Stimulated activated CD8-positive, alpha-beta memory T cell treated with anti-CD3 and anti-CD28 coated beads, Interleukin-4, amount 100 ng/mL, for 24 hours (primary cell): ENCODE results near the gene CAT.

Source experiments
- DNase-seq: peaks from one replicate; pipeline ENCODE4 v3.0.0-alpha.2; 2020; ENCODE audit warnings: low read depth

Gene CAT

DNA sequence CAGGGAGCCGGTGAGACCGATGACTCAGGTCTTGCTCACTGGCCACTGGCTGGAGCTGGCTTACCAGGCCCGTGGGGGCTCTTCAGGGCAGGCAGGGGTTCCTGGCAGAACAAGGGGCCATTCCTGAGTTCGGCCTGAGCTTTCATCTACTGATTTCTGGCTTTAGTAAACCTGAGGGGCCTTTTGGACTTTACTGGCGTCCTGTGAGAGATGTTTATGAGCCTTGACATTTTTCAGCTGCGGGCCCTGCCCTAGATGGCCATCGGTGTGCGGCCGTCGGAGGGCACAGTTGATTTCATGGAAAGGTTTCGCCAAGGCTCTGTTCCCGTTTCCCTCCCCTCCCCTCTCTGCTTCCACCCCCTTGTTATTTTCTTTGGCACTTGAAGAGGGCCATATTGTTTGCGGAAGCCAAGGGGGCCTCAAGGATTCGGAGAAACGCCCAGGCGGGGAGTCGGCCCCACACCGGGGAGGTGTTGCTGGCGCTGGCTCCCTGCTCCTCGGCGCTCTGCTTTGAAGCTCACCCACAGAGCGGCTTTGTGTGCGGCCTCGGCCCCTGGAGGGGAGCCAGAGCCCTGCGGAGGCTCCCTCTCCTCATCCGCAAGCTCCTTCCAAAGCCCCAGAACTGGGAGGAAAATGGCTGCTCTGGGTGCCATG is 57.1 kb downstream of the CAT start:
- no peak for DNase-seq

- no peak for DNase-seq
Measured at GRCh38 chr11:34499719-34500500, 61.2 kb downstream of the CAT start.

- no peak for DNase-seq
Measured at GRCh38 chr11:34501500-34501899, 62.8 kb downstream of the CAT start.

- DNase-seq: no peak
Measured at GRCh38 chr11:34501949-34502348, 63.2 kb downstream of the CAT start.

GRCh38 chr11:34502949-34503348 is 64.2 kb downstream of the CAT start:
- no peak for DNase-seq

- no peak for DNase-seq
Measured at GRCh38 chr11:34505874-34506273, 67.1 kb downstream of the CAT start.

GRCh38 chr11:34507156-34507555 is 68.4 kb downstream of the CAT start:
- no peak for DNase-seq

GRCh38 chr11:34507610-34508009 is 68.9 kb downstream of the CAT start:
- DNase-seq: no peak

DNA sequence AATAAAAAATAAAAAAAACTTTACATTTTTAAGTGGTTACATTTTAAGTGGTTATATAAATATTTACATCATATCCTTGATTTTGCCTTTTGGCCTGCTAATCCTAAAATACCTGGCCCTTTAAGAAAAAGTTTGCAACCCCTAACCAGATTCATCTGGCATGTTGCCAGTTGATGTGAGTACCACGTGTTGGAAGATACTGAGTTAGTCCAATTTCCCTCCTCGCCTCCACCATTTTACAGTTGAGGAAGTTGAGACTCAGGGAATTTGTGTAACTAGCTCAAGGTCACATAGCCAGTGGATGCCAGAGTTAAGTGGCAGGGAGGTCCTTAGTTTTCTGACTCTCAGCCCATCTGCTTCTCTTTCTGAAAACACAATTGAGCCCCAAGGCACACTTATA is 69.8 kb downstream of the CAT start:
- DNase-seq: no peak

DNA sequence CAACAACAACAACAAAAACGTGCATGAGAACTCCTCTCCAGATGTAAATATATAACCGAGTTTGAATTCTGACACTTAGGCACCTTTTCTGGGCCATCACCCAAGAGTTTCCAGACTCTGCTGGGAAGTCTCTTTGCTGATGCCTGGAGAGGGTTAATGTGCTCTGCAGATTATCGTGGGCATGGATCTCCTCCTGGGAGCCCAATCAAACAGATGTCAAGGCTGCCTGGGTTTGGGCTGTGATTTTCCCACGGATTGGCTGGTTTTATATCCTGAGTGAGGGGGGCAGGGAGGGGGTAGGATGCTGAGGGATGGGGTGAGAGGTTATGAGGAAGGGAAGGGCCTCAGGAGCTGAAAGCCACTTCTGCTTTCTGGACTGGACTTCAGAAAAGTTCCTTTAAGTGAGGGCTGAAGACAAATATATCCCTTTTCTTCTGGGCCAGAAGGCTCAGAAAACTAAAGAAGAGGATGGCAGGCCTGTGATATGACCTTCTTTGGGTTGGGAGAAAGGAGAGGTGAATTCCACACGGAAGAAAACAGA is 70.7 kb downstream of the CAT start:
- no peak for DNase-seq

DNA sequence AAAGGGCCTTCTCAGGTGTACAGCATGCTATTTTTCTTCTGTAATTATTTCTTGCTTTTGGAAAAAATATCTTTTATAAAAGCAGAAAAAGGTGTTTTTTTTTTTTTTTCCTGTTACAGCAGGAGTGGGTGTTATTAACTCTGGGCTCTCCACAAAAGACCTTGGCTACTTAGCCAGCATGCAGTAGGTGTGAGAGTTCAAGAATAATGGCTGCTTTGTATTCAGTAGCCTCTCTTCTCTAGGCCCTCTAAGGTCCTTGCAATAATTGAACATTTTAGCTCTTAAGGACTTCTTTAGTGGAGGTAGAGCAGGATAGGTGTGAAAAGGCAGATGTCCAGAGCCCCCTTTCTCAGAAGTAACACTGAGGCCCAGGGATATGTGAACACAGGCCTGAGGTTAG is 71.5 kb downstream of the CAT start:
- no peak for DNase-seq

- no peak for DNase-seq
Measured at GRCh38 chr11:34510673-34511072, 71.9 kb downstream of the CAT start.

GRCh38 chr11:34512840-34513681 is 74.3 kb downstream of the CAT start:
- DNase-seq: peak; percentile 37

DNA sequence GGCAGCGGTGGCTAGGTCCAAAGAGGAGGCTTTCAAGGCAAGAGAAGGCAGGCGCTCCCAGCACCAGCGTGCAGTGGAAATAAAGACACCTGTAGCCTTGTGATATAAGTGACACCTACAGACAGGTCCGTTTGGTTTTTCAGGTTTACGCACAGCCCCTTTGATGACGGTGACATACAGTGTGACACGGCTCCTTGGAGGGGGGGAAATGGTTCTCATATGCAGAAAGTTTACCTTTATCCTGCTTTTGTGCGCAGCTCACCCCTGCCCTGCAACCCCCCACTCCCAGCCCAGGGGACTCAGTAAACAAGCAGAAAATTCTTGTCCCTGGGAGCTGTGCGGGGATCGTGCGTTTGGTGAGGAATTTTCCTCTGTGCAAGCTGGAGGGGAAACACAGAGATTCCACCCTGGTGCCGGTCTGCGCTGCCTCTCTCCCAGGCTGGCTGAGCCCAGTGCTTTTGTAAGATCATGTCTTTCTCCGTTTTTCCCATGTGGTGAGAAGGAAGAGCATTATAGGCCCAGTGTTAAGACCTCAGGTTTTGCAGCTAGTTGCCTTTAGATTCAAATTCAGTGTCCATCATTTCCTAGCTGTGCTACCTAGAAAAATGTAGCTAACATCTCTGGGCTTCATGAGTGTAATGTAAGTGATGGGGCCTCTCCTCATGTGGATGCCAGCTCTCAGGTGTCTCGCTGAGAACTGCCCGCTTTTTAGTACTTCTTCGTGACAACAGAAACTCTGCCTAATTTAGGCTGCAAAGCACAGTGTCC is 75.1 kb downstream of the CAT start, which contains the start of gene ELF5:
Gene ELF5 (minus strand): TSS at position 113 of the 768 bp plus-strand sequence. CDS start 8,045 bp downstream, outside the sequence.
- DNase-seq: no peak

DNA sequence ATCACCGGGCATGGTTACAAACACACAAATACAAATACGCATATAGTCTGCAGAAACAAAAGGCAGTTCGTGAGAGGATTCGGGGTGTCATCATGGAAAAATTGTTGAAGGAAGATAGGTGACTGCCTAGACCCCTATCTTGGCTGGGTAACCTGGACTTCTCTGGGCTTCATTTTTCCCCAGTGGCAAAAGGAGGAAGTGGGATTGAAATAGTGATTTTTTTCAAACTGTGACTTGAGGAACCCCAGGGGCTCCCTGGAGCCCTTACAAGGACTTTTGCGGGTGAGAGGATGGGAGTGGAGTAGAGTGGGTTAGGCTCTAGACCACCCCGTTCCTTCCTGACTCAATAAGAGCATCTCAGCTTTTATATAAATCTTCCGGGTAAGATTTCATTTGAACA is 75.9 kb downstream of the CAT start:
- no peak for DNase-seq

- no peak for DNase-seq
Measured at GRCh38 chr11:34516247-34517040, 77.7 kb downstream of the CAT start.

GRCh38 chr11:34519595-34520235 is 81.0 kb downstream of the CAT start:
- DNase-seq: no peak

DNA sequence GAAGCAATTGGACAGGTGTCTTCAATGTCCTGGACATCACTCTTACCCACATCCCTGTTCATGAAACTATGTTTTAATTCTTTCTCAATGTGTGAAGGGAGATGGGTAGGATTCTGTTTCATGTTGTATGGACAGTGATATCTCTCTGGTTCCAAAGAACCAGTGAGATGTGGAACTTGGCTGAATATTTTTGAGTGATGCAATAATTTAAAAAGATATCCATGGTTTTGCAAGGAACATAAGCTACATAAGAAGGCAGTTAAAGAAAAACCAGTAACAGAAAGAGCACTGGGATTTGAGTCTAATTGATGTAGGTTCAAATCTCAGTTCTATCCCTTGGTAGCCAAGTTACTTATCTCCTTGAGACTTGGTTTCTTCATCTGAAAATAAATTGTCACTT is 82.5 kb downstream of the CAT start:
- DNase-seq: no peak
